NK-92 treated with Interleukin-12 subunit alpha and Interleukin-12 subunit beta, amount 100 ng/mL, for 24 hours (cell line): ENCODE data around the gene B4GALT1.

Experiments used
- DNase-seq: peaks from one replicate; lab custom pipeline; 2025; lab: John Stamatoyannopoulos, UW

The B4GALT1 gene

GRCh38 chr9:33139421-33140228 lies 27.5 kb downstream of the B4GALT1 start:
- DNase-seq: no peak

DNA sequence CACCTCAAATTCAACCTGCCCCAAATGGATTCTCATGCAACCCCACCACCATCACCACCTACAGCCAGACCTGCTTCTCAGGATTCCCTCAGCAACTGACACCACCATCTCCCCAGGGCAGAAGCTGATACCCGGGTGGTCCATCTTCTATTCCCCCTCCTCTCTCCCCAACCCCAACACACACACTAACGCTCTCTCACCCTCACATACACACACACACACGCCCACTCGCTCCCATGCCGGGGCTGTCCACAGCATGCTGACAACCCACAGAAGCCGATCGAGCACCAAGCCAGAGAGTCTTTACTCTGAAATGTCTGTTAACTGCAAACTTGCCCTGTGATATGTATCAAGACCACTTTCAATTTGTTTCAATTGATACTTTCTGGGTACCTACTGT lies 28.4 kb downstream of the B4GALT1 start:
- DNase-seq: no peak

- DNase-seq: no peak
These were observed 29.3 kb downstream of the B4GALT1 start for GRCh38 chr9:33137781-33138264.

- DNase-seq: no peak
These were observed 30.1 kb downstream of the B4GALT1 start for GRCh38 chr9:33136721-33137670.

DNA sequence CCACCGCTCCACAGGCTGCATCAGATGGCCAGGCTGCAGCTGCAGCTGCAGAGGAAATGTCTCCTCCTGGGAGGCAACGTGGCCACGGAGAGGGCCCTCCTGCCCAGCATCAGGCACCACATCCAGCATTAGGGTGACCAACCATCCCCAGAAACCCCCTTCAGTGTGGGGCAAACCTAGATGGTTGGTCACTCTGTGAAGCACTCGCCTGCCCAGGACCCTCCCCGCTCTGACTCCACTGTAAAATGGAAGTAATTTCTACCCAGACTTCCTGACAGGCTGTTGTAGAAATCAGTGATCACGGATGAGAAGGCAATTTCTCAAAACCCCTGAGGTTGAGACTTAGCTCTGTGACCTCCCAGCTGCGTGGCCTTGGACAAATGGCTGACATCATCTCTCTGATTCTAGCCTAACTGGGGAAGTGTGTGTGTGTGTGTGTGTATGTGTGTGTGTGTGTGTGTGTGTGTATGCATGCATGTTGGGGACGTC lies 31.6 kb downstream of the B4GALT1 start:
- DNase-seq: no peak

DNA sequence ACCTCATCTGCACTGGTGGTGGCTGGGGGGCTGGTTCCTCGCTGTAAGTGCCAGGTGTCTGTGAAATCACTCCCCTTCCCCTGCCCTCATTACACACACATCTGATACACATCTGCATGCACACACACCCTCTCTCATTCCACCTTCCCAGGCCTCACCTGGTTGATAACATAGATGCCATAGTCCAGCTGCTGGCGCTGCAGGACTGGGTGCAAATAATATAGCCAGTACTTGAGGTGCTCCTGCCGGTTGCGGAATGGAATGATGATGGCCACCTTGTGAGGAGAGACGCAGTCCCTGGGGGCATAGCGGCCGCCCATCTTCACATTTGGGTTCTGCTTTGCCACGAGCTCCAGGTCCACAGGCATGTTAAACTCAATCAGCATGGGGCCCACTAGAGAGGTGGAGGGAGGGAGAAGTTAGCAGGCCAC lies 32.1 kb downstream of the B4GALT1 start:
- no peak for DNase-seq

DNA sequence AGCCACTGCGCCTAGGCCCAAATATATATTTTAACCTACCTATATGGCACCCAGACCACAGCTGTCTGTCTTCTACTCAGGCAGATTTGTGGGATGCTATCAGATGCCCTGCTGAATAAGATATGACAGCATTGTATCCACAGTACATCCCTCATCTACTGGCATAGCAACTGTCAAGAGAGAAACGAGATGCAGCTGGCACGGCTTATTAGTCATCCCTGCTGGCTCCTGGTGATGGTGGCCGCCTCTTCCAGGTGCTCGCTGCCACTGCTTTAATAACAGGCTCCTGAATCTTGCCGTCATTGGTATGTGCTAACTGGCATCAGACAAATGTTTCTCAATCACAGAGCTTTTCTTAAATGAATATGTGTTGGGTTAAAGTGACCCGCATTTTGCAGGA lies 34.0 kb downstream of the B4GALT1 start:
- DNase-seq: no peak

GRCh38 chr9:33131790-33132772 lies 35.1 kb downstream of the B4GALT1 start:
- DNase-seq: no peak

DNA sequence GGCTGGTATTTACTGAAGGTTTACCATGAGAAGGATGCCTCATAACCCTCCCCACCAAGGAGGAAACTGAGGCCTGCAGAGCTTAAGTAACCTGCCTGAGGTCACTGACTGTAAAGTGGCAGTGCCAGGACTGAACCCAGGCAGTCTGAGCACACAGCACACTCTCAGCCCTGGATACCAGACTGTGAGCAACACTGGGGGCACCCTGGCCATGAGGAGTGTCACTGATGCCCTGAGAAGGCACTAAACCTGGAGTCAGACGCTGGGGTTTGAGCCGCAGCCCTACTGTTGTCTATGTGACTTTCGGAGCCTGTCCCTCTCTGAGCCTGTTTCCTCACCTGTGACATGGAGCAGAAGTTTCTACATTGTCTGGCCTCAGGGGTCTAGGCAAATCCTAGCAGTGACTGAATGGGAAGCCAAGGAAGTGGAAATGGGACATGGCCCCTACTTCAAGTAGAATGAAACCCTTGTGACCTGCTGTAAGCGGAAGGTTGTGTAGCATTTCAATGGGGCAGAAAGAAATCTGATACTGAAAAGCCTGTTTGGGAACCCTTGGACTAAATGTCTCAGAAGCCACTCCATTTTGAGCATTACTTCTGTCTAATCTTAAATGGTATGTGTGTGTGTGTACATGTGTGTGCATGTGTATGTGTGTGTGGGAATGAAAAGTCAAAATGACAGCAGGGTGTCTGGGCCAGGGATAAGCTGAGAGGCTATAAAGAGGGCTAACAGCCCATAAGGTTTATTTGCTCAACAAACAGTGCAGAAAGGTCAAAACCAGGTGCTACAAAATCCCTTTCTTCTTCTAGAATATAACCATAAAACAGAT lies 36.0 kb downstream of the B4GALT1 start:
- no peak for DNase-seq

GRCh38 chr9:33129886-33130881 lies 37.0 kb downstream of the B4GALT1 start:
- peak; percentile 23 for DNase-seq

- no peak for DNase-seq
These were observed 37.8 kb downstream of the B4GALT1 start for GRCh38 chr9:33129251-33129885.

DNA sequence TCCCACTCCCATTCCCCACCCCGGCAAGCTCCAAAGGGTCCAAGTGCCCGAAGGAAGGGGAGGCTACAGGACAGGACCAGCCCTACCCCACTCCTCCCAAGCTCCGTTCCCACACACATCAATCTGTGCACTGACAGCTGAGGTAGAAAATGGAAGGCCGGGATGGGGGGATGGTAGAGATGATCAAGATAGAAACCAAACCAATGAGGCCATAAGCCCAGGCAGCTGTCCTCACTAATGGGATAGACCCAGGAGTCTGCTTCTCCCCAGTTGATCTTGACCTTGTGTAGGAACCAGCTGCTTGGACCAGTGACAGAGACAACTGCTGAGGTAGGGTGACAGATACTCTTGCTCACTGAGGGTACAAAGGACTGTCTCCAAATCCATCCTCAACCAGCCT lies 38.6 kb downstream of the B4GALT1 start:
- no peak for DNase-seq

GRCh38 chr9:33127881-33128280 lies 39.3 kb downstream of the B4GALT1 start:
- no peak for DNase-seq

- no peak for DNase-seq
These were observed 41.0 kb downstream of the B4GALT1 start for GRCh38 chr9:33125871-33126823.

GRCh38 chr9:33125461-33125860 lies 41.7 kb downstream of the B4GALT1 start:
- DNase-seq: no peak

GRCh38 chr9:33124751-33125381 lies 42.3 kb downstream of the B4GALT1 start:
- no peak for DNase-seq

- no peak for DNase-seq
These were observed 43.1 kb downstream of the B4GALT1 start for GRCh38 chr9:33124046-33124445.
